B cell (primary cell): ENCODE data around the gene PLCB4. TPM values are rescaled to one million over a fixed set of nuclear protein-coding genes. Genes with fewer than 3 reads are reported as not detected.

ENCODE experiments used
- ATAC-seq: fragments of 200-7000 bp; cut with Tn5 transposase; one replicate; pipeline ENCODE4 v1.10.0; 2021; ENCODE audit warnings: low read depth, mild to moderate bottlenecking, moderate number of reproducible peaks, moderate library complexity
- CTCF ChIA-PET: fragments of 350-600 bp; sonication (Branson Sonifier 250); formaldehyde crosslinking; loops from one replicate; lab custom pipeline; 2021; ENCODE audit warnings: antibody characterized with exemption, inconsistent platforms; lab: Charles Lee
- POLR2A ChIA-PET: fragments of 350-600 bp; sonication (Branson Sonifier 250); formaldehyde crosslinking; loops from one replicate; lab custom pipeline; 2021; ENCODE audit warnings: antibody characterized with exemption; lab: Charles Lee
- DNase-seq: peaks from one replicate; pipeline ENCODE4 v3.0.0; 2013
- H2AFZ ChIP-seq: 2 replicates; pipeline ENCODE4 v1.6.1; 2012; ENCODE audit warnings: mild to moderate bottlenecking, low read depth, low read length; ENCODE audit not compliant: insufficient read depth, poor library complexity, severe bottlenecking
- H3K27ac ChIP-seq, 2 donors: 1 replicate in 1 of 2; 2 replicates in 1 of 2; pipeline ENCODE4 v1.5.1; 2012 to 2013; ENCODE audit warnings: low read length in 2 of 2, mild to moderate bottlenecking in 2 of 2, moderate library complexity in 1 of 2
- H3K27me3 ChIP-seq, 4 experiments: fragments of 200-600 bp in 1 of 4; sonication (generic) in 1 of 4; replicated peaks in 1 of 4; 1 replicate in 2 of 4; 2 replicates in 2 of 4; pipeline versions ENCODE4 v1.6.1 to v1.7.0; 2013 to 2016; ENCODE audit warnings: low read length in 3 of 4, mild to moderate bottlenecking in 2 of 4, mixed read lengths in 1 of 4, moderate library complexity in 1 of 4; ENCODE audit not compliant: insufficient read depth in 4 of 4, control insufficient read depth in 3 of 4; ENCODE audit errors: control extremely low read depth in 1 of 4
- H3K36me3 ChIP-seq, 2 experiments: replicated peaks in 1 of 2; 1 replicate in 1 of 2; 2 replicates in 1 of 2; pipeline versions ENCODE4 v1.6.1 to v1.7.1; 2013; ENCODE audit warnings: low read length in 1 of 2; ENCODE audit not compliant: insufficient read depth in 2 of 2, control insufficient read depth in 1 of 2; ENCODE audit errors: control extremely low read depth in 1 of 2, extremely low read depth in 1 of 2
- H3K4me1 ChIP-seq, 2 donors: fragments of 200-600 bp in 1 of 2; sonication (generic) in 1 of 2; 1 replicate in 1 of 2; 2 replicates in 1 of 2; pipeline versions ENCODE4 v1.5.1 to v1.6.1; 2013 to 2017; ENCODE audit warnings: low read length in 2 of 2; ENCODE audit not compliant: control insufficient read depth in 2 of 2, insufficient read depth in 2 of 2
- H3K4me2 ChIP-seq: replicated peaks from 2 replicates; pipeline ENCODE3; 2012; ENCODE audit warnings: mild to moderate bottlenecking, low read depth, low read length; ENCODE audit not compliant: poor library complexity, severe bottlenecking
- H3K4me3 ChIP-seq, 5 experiments: fragments of 200-600 bp in 1 of 5; sonication (generic) in 1 of 5; 1 replicate in 3 of 5; 2 replicates in 2 of 5; pipeline versions ENCODE4 v1.5.1 to v1.7.0; 2011 to 2016; ENCODE audit warnings: low read length in 4 of 5, mild to moderate bottlenecking in 4 of 5, low read depth in 2 of 5, control low read depth in 1 of 5, moderate library complexity in 1 of 5; ENCODE audit not compliant: insufficient read depth in 1 of 5; ENCODE audit errors: control extremely low read depth in 1 of 5, extremely low read depth in 1 of 5
- H3K79me2 ChIP-seq: fragments of 200-600 bp; sonication (generic); one replicate; pipeline ENCODE4 v1.6.0; 2016; ENCODE audit warnings: low read length; ENCODE audit not compliant: control insufficient read depth, insufficient read depth
- H3K9ac ChIP-seq: fragments of 200-600 bp; sonication (generic); 2 replicates; pipeline ENCODE4 v1.6.1; 2017; ENCODE audit warnings: mild to moderate bottlenecking, low read length, moderate library complexity
- H3K9me3 ChIP-seq, 3 donors: one replicate each; pipeline versions ENCODE4 v1.6.1 to v1.7.1; 2013; ENCODE audit warnings: low read length in 2 of 3; ENCODE audit not compliant: control insufficient read depth in 2 of 3, insufficient read depth in 1 of 3; ENCODE audit errors: control extremely low read depth in 1 of 3
- H4K20me1 ChIP-seq: 2 replicates; pipeline ENCODE4 v1.6.0; 2012; ENCODE audit warnings: mild to moderate bottlenecking, low read length; ENCODE audit not compliant: insufficient read depth, control insufficient read depth, poor library complexity, severe bottlenecking
- H3K27ac Mint-ChIP-seq: one replicate; pipeline ENCODE4 v1.8.0; 2021; ENCODE audit warnings: mixed read lengths
- H3K27me3 Mint-ChIP-seq: one replicate; pipeline ENCODE4 v1.8.0; 2021; ENCODE audit warnings: mixed read lengths
- H3K4me1 Mint-ChIP-seq: one replicate; pipeline ENCODE4 v1.8.0; 2021; ENCODE audit warnings: mixed read lengths
- H3K4me3 Mint-ChIP-seq: one replicate; pipeline ENCODE4 v1.8.0; 2021; ENCODE audit warnings: mixed read lengths
- H3K9me3 Mint-ChIP-seq: one replicate; pipeline ENCODE4 v1.8.0; 2022; ENCODE audit warnings: mixed read lengths; ENCODE audit not compliant: insufficient read depth
- CTCF ChIP-seq: fragments of 200-600 bp; IDR thresholded peaks from one replicate; pipeline ENCODE4 v1.8.0; 2022; ENCODE audit warnings: antibody characterized with exemption, mild to moderate bottlenecking
- EZH2 ChIP-seq: IDR thresholded peaks from 2 replicates; pipeline ENCODE4 v1.6.1; 2012; ENCODE audit warnings: borderline replicate concordance, low read depth, mild to moderate bottlenecking, moderate library complexity, low read length; ENCODE audit not compliant: insufficient read depth, poor library complexity, severe bottlenecking
- WGBS: methylation state at CpG from one replicate; pipeline ENCODE4 v1.1.5; 2013; ENCODE audit warnings: missing lambda C conversion rate; ENCODE audit not compliant: insufficient coverage; 5-methylcytosine and 5-hydroxymethylcytosine counted together
- intact Hi-C: fragments of 100-400 bp; cut with micrococcal nuclease; formaldehyde crosslinking; loops from one replicate; pipeline ENCODE4 v1.10.0; 2022
- polyA plus RNA-seq: library from polyadenylated mRNA; depleted of rRNA; stranded (reverse); fragments of >200 nt; gene quantifications from 2 replicates; pipeline ENCODE4 v1.2.3, GENCODE V29; 2012
- total RNA-seq, 2 donors: library from RNA; stranded (reverse); fragments of 120-200 nt in 1 of 2; gene quantifications; 1 replicate in 1 of 2; 2 replicates in 1 of 2; pipeline versions ENCODE4 v1.2.3 to v1.2.4, GENCODE V29; 2013 to 2022

The PLCB4 gene
- total and polyA plus RNA-seq, 2 donors (not counting 1 experiment from before 2014, with no cell fraction given) = not detected

DNA sequence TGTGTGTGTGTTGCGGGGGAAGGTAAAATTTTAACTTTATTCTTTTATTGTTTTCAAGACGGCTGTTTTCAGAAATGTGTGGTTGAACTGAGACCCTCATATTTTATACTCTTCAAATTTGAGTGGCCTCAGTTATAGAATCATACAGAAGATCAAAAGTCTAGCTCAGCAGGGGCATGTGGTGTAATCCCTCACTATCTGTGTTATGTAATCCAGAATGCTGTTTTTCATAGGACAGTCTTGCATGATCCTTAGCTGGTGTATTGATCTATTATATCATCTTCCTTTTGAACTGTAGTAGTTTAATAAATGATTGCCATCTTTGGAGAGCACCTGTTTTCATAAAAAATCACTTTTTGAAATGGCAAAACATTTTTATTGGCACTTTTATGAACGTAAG, 1.4 kb downstream of the PLCB4 start:
- no peaks in the 10 kb centered on the region for H3K9me3 Mint-ChIP-seq
- TF ChIP-seq EZH2 (no peak), CTCF (no peak)
- Histone ChIP-seq H3K36me3 (no peaks in the 10 kb centered on the region), H3K27me3 (peaks cover 0 to 10% (median 6%) of the 10 kb centered on the region in 4 experiments), H3K79me2 (no peaks in the 10 kb centered on the region), H3K4me1 (peaks cover 0 to 3% of the 10 kb centered on the region in 2 donors), H3K27ac (no peak overlapping the region), H3K4me2 (no peak overlapping the region), H3K9ac (no peak overlapping the region), H3K4me3 (no peak overlapping the region), H3K9me3 (peaks cover 0 to 3% (median 0%) of the 10 kb centered on the region in 3 donors), H4K20me1 (no peaks in the 10 kb centered on the region), H2AFZ (no peak overlapping the region)
- ATAC-seq (no peak), DNase-seq (no peak)
- no CpG with 5 or more reads among the region's 3 CpGs for WGBS
- ChIA-PET POLR2A (no interaction called here), CTCF (interaction anchor here (0.8 kb wide), 1 partner anchor 132 kb away, joined by 3 read pairs; no protein-coding TSS in a partner anchor)
- intact Hi-C loops = no loop called here
- H3K27me3 Mint-ChIP-seq = peaks cover 32% of the 10 kb centered on the region
- H3K4me1 Mint-ChIP-seq = peaks cover 3% of the 10 kb centered on the region
- H3K27ac Mint-ChIP-seq = no peak overlapping the region
- H3K4me3 Mint-ChIP-seq = no peak overlapping the region

GRCh38 chr20:9071976-9072726, 3.3 kb downstream of the PLCB4 start:
- CTCF ChIA-PET = no interaction called here
- no peak overlapping the region for H3K4me2 ChIP-seq
- Mint-ChIP-seq H3K27me3 (peaks cover 21% of the 10 kb centered on the region), H3K4me1 (peaks cover 3% of the 10 kb centered on the region), H3K9me3 (no peaks in the 10 kb centered on the region), H3K4me3 (no peak overlapping the region), H3K27ac (no peak overlapping the region)
- TF ChIP-seq CTCF = no peak
- TF ChIP-seq EZH2 = no peak
- H3K79me2 ChIP-seq = no peaks in the 10 kb centered on the region
- H4K20me1 ChIP-seq = no peaks in the 10 kb centered on the region
- intact Hi-C loops = no loop called here
- POLR2A ChIA-PET = no interaction called here
- H3K27me3 ChIP-seq = peaks cover 0 to 10% (median 6%) of the 10 kb centered on the region in 4 experiments
- ATAC-seq (no peak), DNase-seq (no peak)
- peaks cover 0 to 3% of the 10 kb centered on the region in 2 donors for H3K4me1 ChIP-seq
- no peak overlapping the region for H3K9ac ChIP-seq
- H3K9me3 ChIP-seq = peaks cover 0 to 3% (median 0%) of the 10 kb centered on the region in 3 donors
- no peak overlapping the region for H3K4me3 ChIP-seq
- H2AFZ ChIP-seq = no peak overlapping the region
- H3K36me3 ChIP-seq = no peaks in the 10 kb centered on the region
- H3K27ac ChIP-seq = no peak overlapping the region
- no CpG with 5 or more reads among the region's 2 CpGs for WGBS
